HG03060 (cell line): ENCODE measurements around the gene FAM20C.

Experiments used
- ATAC-seq: cut with Tn5 transposase; IDR thresholded peaks from one replicate; pipeline ENCODE4 v1.9.1; 2021; ENCODE audit warnings: low read depth, moderate number of reproducible peaks; ENCODE audit not compliant: unreplicated experiment

Gene FAM20C

GRCh38 chr7:221978-222715 lies 29.8 kb downstream of the FAM20C start:
- ATAC-seq, result no peak

- ATAC-seq, result no peak
Measured at GRCh38 chr7:222716-223041, 30.3 kb downstream of the FAM20C start.

GRCh38 chr7:223118-223800 lies 30.9 kb downstream of the FAM20C start:
- no peak for ATAC-seq

GRCh38 chr7:223861-224260 lies 31.5 kb downstream of the FAM20C start:
- no peak for ATAC-seq

- no peak for ATAC-seq
Measured at GRCh38 chr7:226281-226895, 34.0 kb downstream of the FAM20C start.

GRCh38 chr7:227926-228325 lies 35.6 kb downstream of the FAM20C start:
- no peak for ATAC-seq

- no peak for ATAC-seq
Measured at GRCh38 chr7:228610-229009, 36.2 kb downstream of the FAM20C start.

GRCh38 chr7:229184-229964 lies 37.0 kb downstream of the FAM20C start:
- no peak for ATAC-seq

- ATAC-seq, result no peak
Measured at GRCh38 chr7:230274-230673, 37.9 kb downstream of the FAM20C start.

- ATAC-seq, result no peak
Measured at GRCh38 chr7:231030-231857, 38.9 kb downstream of the FAM20C start.

GRCh38 chr7:231858-232246 lies 39.5 kb downstream of the FAM20C start:
- ATAC-seq, result no peak

- ATAC-seq, result no peak
Measured at GRCh38 chr7:232410-233248, 40.3 kb downstream of the FAM20C start.

GRCh38 chr7:233249-234035 lies 41.1 kb downstream of the FAM20C start:
- no peak for ATAC-seq

GRCh38 chr7:234051-234707 lies 41.8 kb downstream of the FAM20C start:
- no peak for ATAC-seq

GRCh38 chr7:234708-235553 lies 42.6 kb downstream of the FAM20C start:
- ATAC-seq, result no peak

- ATAC-seq, result no peak
Measured at GRCh38 chr7:235576-236395, 43.4 kb downstream of the FAM20C start.
